CD14-positive monocyte (primary cell): ENCODE results near the gene PRKAR1A. TPM values are rescaled to one million over a fixed set of nuclear protein-coding genes. Genes with fewer than 3 reads are reported as not detected.

Source experiments
- DNase-seq, 3 donors: peaks; one replicate each; pipeline ENCODE4 v3.0.0-alpha.2; 2011 to 2022
- H2AFZ ChIP-seq: 2 replicates; pipeline ENCODE4 v1.6.0; 2012; ENCODE audit warnings: mild to moderate bottlenecking, low read depth, low read length, inconsistent platforms; ENCODE audit not compliant: insufficient read depth, poor library complexity, severe bottlenecking
- H3K27ac ChIP-seq, 2 donors: 1 replicate in 1 of 2; 2 replicates in 1 of 2; pipeline ENCODE4 v1.5.1; 2012 to 2013; ENCODE audit warnings: low read length in 2 of 2, control low read depth in 1 of 2, inconsistent platforms in 1 of 2, low read depth in 1 of 2, mild to moderate bottlenecking in 1 of 2
- H3K27me3 ChIP-seq, 2 donors: one replicate each; pipeline versions ENCODE4 v1.6.0 to v1.6.1; 2011 to 2013; ENCODE audit warnings: low read length in 2 of 2; ENCODE audit not compliant: control insufficient read depth in 2 of 2, insufficient read depth in 2 of 2
- H3K36me3 ChIP-seq, 2 donors: replicated peaks in 1 of 2; 1 replicate in 1 of 2; 2 replicates in 1 of 2; pipeline versions ENCODE4 v1.5.1 to v1.6.1; 2012 to 2013; ENCODE audit warnings: low read length in 2 of 2, control low read depth in 1 of 2, inconsistent platforms in 1 of 2, mild to moderate bottlenecking in 1 of 2; ENCODE audit not compliant: insufficient read depth in 2 of 2, control insufficient read depth in 1 of 2
- H3K4me1 ChIP-seq, 2 donors: 1 replicate in 1 of 2; 2 replicates in 1 of 2; pipeline versions ENCODE4 v1.5.1 to v1.6.1; 2012 to 2013; ENCODE audit warnings: low read length in 2 of 2, control low read depth in 1 of 2, inconsistent platforms in 1 of 2, mild to moderate bottlenecking in 1 of 2, moderate library complexity in 1 of 2; ENCODE audit not compliant: insufficient read depth in 2 of 2, control insufficient read depth in 1 of 2
- H3K4me2 ChIP-seq: replicated peaks from 2 replicates; pipeline ENCODE3; 2012; ENCODE audit warnings: low read length, moderate library complexity, mild to moderate bottlenecking; ENCODE audit not compliant: poor library complexity, severe bottlenecking; ENCODE audit errors: extremely low read depth
- H3K4me3 ChIP-seq, 3 experiments: fragments of 200-600 bp in 1 of 3; sonication (generic) in 1 of 3; replicated peaks in 1 of 3; 1 replicate in 2 of 3; 2 replicates in 1 of 3; pipeline ENCODE4 v1.5.1; 2011 to 2013; ENCODE audit warnings: low read length in 3 of 3, mild to moderate bottlenecking in 3 of 3, control low read depth in 2 of 3, low read depth in 2 of 3, inconsistent platforms in 1 of 3, moderate library complexity in 1 of 3
- H3K79me2 ChIP-seq: 2 replicates; pipeline ENCODE4 v1.6.0; 2012; ENCODE audit warnings: mild to moderate bottlenecking, control low read depth, inconsistent platforms, low read length, moderate library complexity; ENCODE audit not compliant: insufficient read depth
- H3K9ac ChIP-seq: 2 replicates; pipeline ENCODE4 v1.6.0; 2017; ENCODE audit warnings: low read length, mild to moderate bottlenecking; ENCODE audit not compliant: insufficient read depth, poor library complexity, severe bottlenecking
- H3K9me3 ChIP-seq, 2 donors: replicated peaks in 1 of 2; 1 replicate in 1 of 2; 2 replicates in 1 of 2; pipeline versions ENCODE4 v1.5.1 to v1.6.1; 2012 to 2013; ENCODE audit warnings: low read length in 2 of 2, control low read depth in 1 of 2; ENCODE audit not compliant: control insufficient read depth in 1 of 2, insufficient read depth in 1 of 2
- H4K20me1 ChIP-seq: 2 replicates; pipeline ENCODE4 v1.6.0; 2012; ENCODE audit warnings: mild to moderate bottlenecking, low read length, control low read depth, moderate library complexity; ENCODE audit not compliant: insufficient read depth
- H3K27ac Mint-ChIP-seq, 7 donors: one replicate each; pipeline ENCODE4 v1.8.0; 2020; ENCODE audit warnings: mild to moderate bottlenecking in 7 of 7, mixed read lengths in 7 of 7, moderate library complexity in 6 of 7, inconsistent platforms in 2 of 7
- H3K27me3 Mint-ChIP-seq, 3 donors: one replicate each; pipeline ENCODE4 v1.8.0; 2021 to 2022; ENCODE audit warnings: low read depth in 3 of 3, mild to moderate bottlenecking in 3 of 3, mixed read lengths in 3 of 3, moderate library complexity in 3 of 3, inconsistent platforms in 1 of 3
- H3K36me3 Mint-ChIP-seq, 2 donors: one replicate each; pipeline ENCODE4 v1.8.0; 2020; ENCODE audit warnings: mixed read lengths in 2 of 2, inconsistent platforms in 1 of 2, mild to moderate bottlenecking in 1 of 2
- H3K4me1 Mint-ChIP-seq: one replicate; pipeline ENCODE4 v1.8.0; 2020; ENCODE audit warnings: mild to moderate bottlenecking, mixed read lengths
- H3K4me3 Mint-ChIP-seq, 2 donors: one replicate each; pipeline ENCODE4 v1.8.0; 2020; ENCODE audit warnings: mild to moderate bottlenecking in 2 of 2, mixed read lengths in 2 of 2, moderate library complexity in 1 of 2
- H3K9me3 Mint-ChIP-seq, 7 donors: one replicate each; pipeline ENCODE4 v1.8.0; 2020 to 2022; ENCODE audit warnings: mixed read lengths in 7 of 7, mild to moderate bottlenecking in 6 of 7, moderate library complexity in 6 of 7, inconsistent platforms in 2 of 7
- WGBS: methylation state at CpG from one replicate; pipeline ENCODE4 v1.1.5; 2013; ENCODE audit warnings: missing lambda C conversion rate; ENCODE audit not compliant: insufficient coverage; 5-methylcytosine and 5-hydroxymethylcytosine counted together
- intact Hi-C, 2 donors: fragments of 100-400 bp; cut with micrococcal nuclease; formaldehyde crosslinking; loops; one replicate each; pipeline versions ENCODE4 v1.15.0 to v1.15.1; 2023
- polyA plus RNA-seq, 3 donors: library from polyadenylated mRNA; depleted of rRNA in 1 of 3; unstranded in 2 of 3; stranded (reverse) in 1 of 3; fragments of 300-500 nt in 2 of 3; fragments of >200 nt in 1 of 3; fragmentation: Illumina TruSeq in 2 of 3; gene quantifications; 1 replicate in 2 of 3; 2 replicates in 1 of 3; pipeline ENCODE4 v1.2.3, GENCODE V29; 2012 to 2021
- TF ChIP-seq, protein P1 (sequence below): fragments of 200-600 bp; IDR thresholded peaks from one replicate; pipeline ENCODE4 v1.8.0; 2022; ENCODE audit warnings: antibody characterized with exemption, mild to moderate bottlenecking

PRKAR1A gene
- polyA plus RNA-seq, 3 donors, result 91.9 to 436 (median 300) TPM

DNA sequence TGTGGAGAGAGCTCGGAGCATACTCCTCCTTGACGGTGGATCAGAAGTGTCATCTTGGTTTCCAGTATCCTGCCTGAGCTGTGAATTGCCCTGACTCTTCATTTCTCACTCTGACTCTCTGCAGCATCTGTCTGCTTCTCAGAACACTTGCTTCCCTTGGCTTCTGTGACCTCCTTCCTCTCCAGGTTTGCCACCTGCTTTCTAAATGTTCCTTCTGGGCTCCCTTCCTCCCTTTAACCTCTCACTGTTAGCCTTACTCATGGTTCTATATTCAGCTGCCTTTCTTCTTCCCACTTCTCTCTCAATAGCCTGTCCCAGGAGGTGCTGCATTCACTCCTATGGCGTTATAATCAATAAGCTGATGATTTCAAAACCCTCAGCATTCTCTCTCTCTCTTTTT, 11.2 kb upstream of the PRKAR1A start:
- TF ChIP-seq, protein P1, sequence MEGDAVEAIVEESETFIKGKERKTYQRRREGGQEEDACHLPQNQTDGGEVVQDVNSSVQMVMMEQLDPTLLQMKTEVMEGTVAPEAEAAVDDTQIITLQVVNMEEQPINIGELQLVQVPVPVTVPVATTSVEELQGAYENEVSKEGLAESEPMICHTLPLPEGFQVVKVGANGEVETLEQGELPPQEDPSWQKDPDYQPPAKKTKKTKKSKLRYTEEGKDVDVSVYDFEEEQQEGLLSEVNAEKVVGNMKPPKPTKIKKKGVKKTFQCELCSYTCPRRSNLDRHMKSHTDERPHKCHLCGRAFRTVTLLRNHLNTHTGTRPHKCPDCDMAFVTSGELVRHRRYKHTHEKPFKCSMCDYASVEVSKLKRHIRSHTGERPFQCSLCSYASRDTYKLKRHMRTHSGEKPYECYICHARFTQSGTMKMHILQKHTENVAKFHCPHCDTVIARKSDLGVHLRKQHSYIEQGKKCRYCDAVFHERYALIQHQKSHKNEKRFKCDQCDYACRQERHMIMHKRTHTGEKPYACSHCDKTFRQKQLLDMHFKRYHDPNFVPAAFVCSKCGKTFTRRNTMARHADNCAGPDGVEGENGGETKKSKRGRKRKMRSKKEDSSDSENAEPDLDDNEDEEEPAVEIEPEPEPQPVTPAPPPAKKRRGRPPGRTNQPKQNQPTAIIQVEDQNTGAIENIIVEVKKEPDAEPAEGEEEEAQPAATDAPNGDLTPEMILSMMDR, result no peak
- no peak overlapping the region for H3K4me3 Mint-ChIP-seq
- peaks cover 0 to 1% (median 0%) of the 10 kb centered on the region in 3 donors for H3K27me3 Mint-ChIP-seq
- H2AFZ ChIP-seq, result no peak overlapping the region
- peaks cover 56 to 61% of the 10 kb centered on the region in 2 donors for H3K4me1 ChIP-seq
- DNase-seq, result no peak
- intact Hi-C loops, result no loop called here
- no peaks in the 10 kb centered on the region for H3K36me3 ChIP-seq
- no peak overlapping the region for H3K9ac ChIP-seq
- H3K4me1 Mint-ChIP-seq, result peaks cover 54% of the 10 kb centered on the region
- H3K36me3 Mint-ChIP-seq, result no peaks in the 10 kb centered on the region
- no peaks in the 10 kb centered on the region for H3K79me2 ChIP-seq
- H3K9me3 Mint-ChIP-seq, result peaks cover 0 to 5% (median 0%) of the 10 kb centered on the region in 7 donors
- H3K4me2 ChIP-seq, result no peak overlapping the region
- no peaks in the 10 kb centered on the region for H3K9me3 ChIP-seq
- no peaks in the 10 kb centered on the region for H3K27me3 ChIP-seq
- H3K4me3 ChIP-seq, result no peak overlapping the region
- peak overlapping the region in 3 of 7 donors; percentile 1 to 54 (median 13) for H3K27ac Mint-ChIP-seq
- H3K27ac ChIP-seq, result no peak overlapping the region
- H4K20me1 ChIP-seq, result no peaks in the 10 kb centered on the region
- 100% methylated on average over 3 of the region's 3 CpGs for WGBS

DNA sequence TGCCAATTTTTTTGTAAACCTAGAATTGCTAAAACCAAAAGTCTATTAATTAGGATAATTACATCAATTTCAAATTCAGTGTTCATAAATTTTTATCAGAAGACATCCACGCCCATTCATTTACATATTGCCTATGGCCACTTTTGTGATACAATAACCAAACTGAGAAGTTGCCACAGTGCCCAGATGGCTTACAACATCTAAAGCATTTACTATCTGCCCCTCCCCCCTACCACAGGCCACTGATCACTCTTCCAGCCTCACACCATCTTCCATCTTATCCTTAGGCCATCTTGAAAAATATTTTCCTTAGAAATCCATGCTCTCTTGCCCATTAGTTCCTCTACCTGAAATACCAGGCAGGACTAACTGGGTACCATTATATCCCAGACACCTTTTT, 6.3 kb upstream of the PRKAR1A start:
- intact Hi-C loops, result no loop called here

More for the DNA sequence above, 6.3 kb upstream of the PRKAR1A start:
- Histone ChIP-seq H4K20me1 (no peaks in the 10 kb centered on the region), H3K9ac (no peak overlapping the region), H3K4me2 (no peak overlapping the region), H3K4me3 (no peak overlapping the region), H2AFZ (no peak overlapping the region), H3K27me3 (no peaks in the 10 kb centered on the region), H3K4me1 (peaks cover 47 to 56% of the 10 kb centered on the region in 2 donors), H3K27ac (peak overlapping the region in 1 of 2 donors; percentile 2), H3K79me2 (peaks cover 3% of the 10 kb centered on the region), H3K9me3 (no peaks in the 10 kb centered on the region), H3K36me3 (no peaks in the 10 kb centered on the region)
- Mint-ChIP-seq H3K4me1 (peaks cover 55% of the 10 kb centered on the region), H3K9me3 (peaks cover 0 to 3% (median 0%) of the 10 kb centered on the region in 7 donors), H3K27ac (peak overlapping the region in 3 of 7 donors; percentile 4 to 37 (median 23)), H3K4me3 (no peak overlapping the region), H3K36me3 (no peaks in the 10 kb centered on the region), H3K27me3 (no peaks in the 10 kb centered on the region)
- TF ChIP-seq, protein P1, result no peak
- DNase-seq, result peak in 1 of 3 donors; percentile 26
- WGBS, result 54% methylated on average over 1 of the region's 1 CpG
